GM12891 (cell line): ENCODE measurements around the gene COL5A1.

ENCODE experiments used
- DNase-seq: peaks from one replicate; pipeline ENCODE4 v3.0.0; 2011; ENCODE audit warnings: low spot score; ENCODE audit not compliant: insufficient read length
- FAIRE-seq: peaks from 2 replicates; lab custom pipeline; 2011; peaks lifted over from hg19 to GRCh38; lab: Jason Lieb, UNC
- PAX5 ChIP-seq: IDR thresholded peaks from 2 replicates; pipeline ENCODE4 v1.6.1; 2011; ENCODE audit warnings: low read length, moderate library complexity, mild to moderate bottlenecking; ENCODE audit not compliant: insufficient read depth, severe bottlenecking
- POLR2A ChIP-seq: IDR thresholded peaks from 2 replicates; pipeline ENCODE4 v1.6.1; 2011; ENCODE audit warnings: low read depth, low read length, control low read depth
- POLR2AphosphoS5 ChIP-seq: IDR thresholded peaks from 2 replicates; pipeline ENCODE4 v1.6.1; 2011; ENCODE audit warnings: low read depth, low read length, control low read depth
- POU2F2 ChIP-seq: IDR thresholded peaks from 2 replicates; pipeline ENCODE4 v1.6.1; 2011; ENCODE audit warnings: low read depth, mild to moderate bottlenecking, control low read depth, low read length, moderate library complexity
- SPI1 ChIP-seq: IDR thresholded peaks from 2 replicates; pipeline ENCODE4 v1.6.1; 2011; ENCODE audit warnings: low read depth, low read length, control low read depth
- TAF1 ChIP-seq: IDR thresholded peaks from 2 replicates; pipeline ENCODE4 v1.6.1; 2011; ENCODE audit warnings: low read depth, low read length, control low read depth

The COL5A1 gene

DNA sequence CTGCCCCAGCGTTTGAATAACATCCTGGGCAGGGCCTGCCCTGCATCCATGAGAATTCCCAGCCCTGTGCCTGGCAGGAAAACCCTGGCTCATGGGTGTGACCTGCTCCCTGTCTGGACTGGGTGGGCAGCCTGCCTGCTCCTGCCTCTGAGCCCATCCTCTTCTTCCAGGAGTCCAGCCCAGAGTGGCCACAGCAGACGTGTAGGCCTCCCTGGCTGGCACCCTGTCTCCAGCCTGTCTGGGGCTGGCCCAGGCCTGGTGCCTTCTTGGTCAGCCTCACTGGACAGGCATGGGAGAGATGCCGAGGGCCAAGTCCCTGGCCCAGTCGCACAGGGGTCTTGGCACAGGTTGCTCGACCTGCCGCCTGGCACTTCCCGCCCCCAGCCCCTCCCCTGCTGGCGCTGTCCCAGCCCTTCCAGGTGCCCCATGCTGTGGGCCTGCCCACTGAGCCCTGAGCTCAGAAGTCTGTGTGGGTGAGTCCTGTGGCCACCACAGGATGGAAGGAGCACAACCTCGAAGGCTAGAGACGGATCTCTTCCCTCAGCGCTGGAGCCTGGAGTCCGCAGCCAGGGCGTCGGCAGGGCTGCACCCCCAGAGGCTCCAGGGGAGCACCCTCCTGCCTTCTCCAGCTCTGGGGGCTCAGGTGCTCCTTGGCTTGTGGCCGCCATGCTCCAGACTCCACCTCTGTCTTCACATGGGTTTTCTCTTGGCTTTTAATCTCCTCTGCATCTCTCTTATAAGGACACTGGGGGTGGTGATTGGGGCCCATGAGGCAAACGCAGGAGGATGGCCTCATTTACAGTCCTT is 11.8 kb upstream of the COL5A1 start:
- no peak for DNase-seq
- FAIRE-seq = no peak
- no peak for TF ChIP-seq POU2F2
- TF ChIP-seq TAF1 = no peak
- TF ChIP-seq SPI1 = no peak
- TF ChIP-seq POLR2A = no peak
- no peak for TF ChIP-seq POLR2AphosphoS5
- TF ChIP-seq PAX5 = no peak

DNA sequence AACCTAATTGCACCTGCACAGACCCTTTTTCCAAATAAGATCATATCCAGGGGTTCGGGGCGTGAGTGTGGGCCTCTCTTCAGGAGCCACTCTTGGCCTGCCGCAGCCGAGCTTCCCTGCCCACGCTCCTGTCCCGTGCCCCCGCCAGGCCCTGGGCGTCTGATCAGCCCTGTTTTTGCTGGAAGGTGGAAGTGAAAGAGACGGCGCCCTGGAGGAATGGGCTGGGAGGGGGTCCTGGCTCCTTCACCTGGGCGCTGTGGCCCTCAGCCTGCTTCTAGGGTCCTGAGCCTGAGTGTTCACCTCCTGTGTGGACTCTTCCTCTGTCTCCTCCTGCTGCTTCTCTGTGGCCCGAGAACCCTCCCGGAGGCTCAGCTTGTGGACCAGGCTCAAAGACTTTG is 11.2 kb upstream of the COL5A1 start:
- no peak for DNase-seq
- TF ChIP-seq POU2F2 = no peak
- no peak for TF ChIP-seq SPI1
- no peak for TF ChIP-seq TAF1
- no peak for TF ChIP-seq PAX5
- no peak for TF ChIP-seq POLR2AphosphoS5
- TF ChIP-seq POLR2A = no peak
- no peak for FAIRE-seq

DNA sequence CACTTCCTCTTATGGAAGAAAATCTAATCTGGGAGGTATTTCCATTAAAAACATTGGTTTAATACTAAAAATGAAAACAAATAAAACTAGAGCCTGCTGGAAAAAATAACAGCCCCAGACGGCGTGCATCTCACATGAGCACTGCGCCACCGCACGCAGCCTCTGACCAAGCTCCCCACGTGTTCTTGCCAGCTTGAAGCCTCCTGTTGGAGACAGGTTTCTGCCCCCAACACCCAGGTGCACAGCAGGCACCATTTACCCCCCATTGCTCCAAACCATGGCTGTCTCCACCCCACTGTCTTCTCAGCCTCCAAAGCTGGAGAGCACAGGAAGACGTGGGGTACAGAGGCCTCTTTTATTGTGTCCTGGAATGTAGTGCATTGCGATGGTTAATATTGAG is 10.7 kb upstream of the COL5A1 start:
- TF ChIP-seq PAX5 (no peak), POLR2A (no peak), TAF1 (no peak), POLR2AphosphoS5 (no peak), SPI1 (no peak), POU2F2 (no peak)
- FAIRE-seq = no peak
- DNase-seq = no peak

- DNase-seq = no peak
- FAIRE-seq = no peak
- TF ChIP-seq PAX5 (no peak), TAF1 (no peak), POLR2AphosphoS5 (no peak), POU2F2 (no peak), POLR2A (no peak), SPI1 (no peak)
These were observed 9.7 kb upstream of the COL5A1 start for GRCh38 chr9:134631881-134632280.

GRCh38 chr9:134632329-134632728 is 9.3 kb upstream of the COL5A1 start:
- TF ChIP-seq POU2F2 = no peak
- TF ChIP-seq SPI1 = no peak
- TF ChIP-seq TAF1 = no peak
- TF ChIP-seq POLR2AphosphoS5 = no peak
- no peak for TF ChIP-seq PAX5
- no peak for TF ChIP-seq POLR2A
- no peak for FAIRE-seq
- DNase-seq = no peak

DNA sequence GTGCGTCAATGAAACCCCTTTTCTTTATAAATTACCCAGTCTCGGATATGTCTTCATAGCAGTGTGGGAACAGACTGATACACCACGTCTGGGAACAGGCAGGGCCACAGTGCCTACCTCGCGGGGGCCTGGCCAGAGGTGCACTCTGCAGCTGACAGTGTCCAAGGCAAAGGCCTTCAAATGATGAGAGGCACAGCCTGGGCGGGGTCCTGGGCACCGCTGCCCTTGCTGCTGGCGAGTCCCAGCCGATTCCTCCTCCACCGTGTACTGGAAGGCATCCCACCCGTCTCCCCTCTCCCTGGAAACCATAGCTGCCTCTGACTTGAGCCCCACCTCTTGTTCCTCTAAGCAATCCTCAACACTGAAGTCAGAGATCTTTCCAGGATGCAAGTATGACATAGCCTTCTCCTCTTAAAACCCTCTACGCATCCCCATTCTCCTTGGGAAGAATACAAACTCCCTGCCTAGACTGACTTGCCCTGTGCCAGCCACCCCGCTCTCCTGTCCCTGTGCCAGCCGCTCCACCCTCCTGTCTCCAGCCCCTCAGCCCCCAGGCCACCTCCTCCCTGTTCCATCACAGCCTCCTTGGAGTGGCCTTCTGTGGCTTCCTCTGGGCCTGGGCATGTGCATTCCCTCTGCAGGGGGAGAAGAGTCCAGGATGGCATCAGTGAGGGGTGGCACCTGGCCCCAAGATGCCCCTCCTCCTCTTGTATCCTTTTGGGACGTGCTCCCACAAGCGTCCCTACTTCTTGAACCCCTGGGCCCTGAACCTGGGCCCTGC is 8.1 kb upstream of the COL5A1 start:
- DNase-seq (no peak), FAIRE-seq (no peak)
- TF ChIP-seq TAF1 (no peak), POLR2A (no peak), POU2F2 (no peak), SPI1 (no peak), PAX5 (no peak), POLR2AphosphoS5 (no peak)

DNA sequence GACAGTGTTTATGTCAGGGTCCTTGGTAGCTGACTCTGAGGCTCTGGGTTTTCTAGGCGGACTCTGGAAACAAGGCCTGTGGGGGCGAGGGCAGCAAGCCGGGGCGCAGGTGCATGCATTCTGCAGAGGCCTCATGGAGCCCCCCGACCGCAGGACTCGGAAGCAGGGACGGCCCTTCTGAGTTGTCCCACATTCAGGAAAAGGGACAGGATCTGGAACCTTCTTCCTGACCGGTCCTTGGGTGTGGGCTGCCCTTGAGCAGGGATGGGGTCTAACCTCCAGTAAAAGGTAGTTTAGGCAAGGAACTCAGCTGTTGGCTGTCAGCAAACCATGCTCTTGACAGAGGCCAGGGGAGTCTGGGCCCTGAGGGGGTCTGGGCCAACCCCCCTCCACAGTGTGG is 7.4 kb upstream of the COL5A1 start:
- TF ChIP-seq POU2F2 (no peak), PAX5 (no peak), POLR2A (no peak), SPI1 (no peak), POLR2AphosphoS5 (no peak), TAF1 (no peak)
- no peak for DNase-seq

GRCh38 chr9:134634667-134635230 is 6.9 kb upstream of the COL5A1 start:
- FAIRE-seq = no peak
- no peak for DNase-seq

More for the DNA sequence above, 7.4 kb upstream of the COL5A1 start:
- FAIRE-seq = no peak

More at GRCh38 chr9:134634667-134635230, 6.9 kb upstream of the COL5A1 start:
- no peak for TF ChIP-seq POU2F2
- TF ChIP-seq POLR2A = no peak
- no peak for TF ChIP-seq PAX5
- TF ChIP-seq POLR2AphosphoS5 = no peak
- TF ChIP-seq SPI1 = no peak
- TF ChIP-seq TAF1 = no peak
